B cell (primary cell): ENCODE data around the gene PLGLB1.
"Not testable (repeated sequence)": the region's sequence is repeated elsewhere in the genome, so short reads cannot be mapped to it uniquely, and the experiment has no call there.

Source experiments
- CTCF ChIP-seq: fragments of 200-600 bp; IDR thresholded peaks from one replicate; pipeline ENCODE4 v1.8.0; 2022; ENCODE audit warnings: antibody characterized with exemption, mild to moderate bottlenecking
- EZH2 ChIP-seq: IDR thresholded peaks from 2 replicates; pipeline ENCODE4 v1.6.1; 2012; ENCODE audit warnings: borderline replicate concordance, low read depth, mild to moderate bottlenecking, moderate library complexity, low read length; ENCODE audit not compliant: insufficient read depth, poor library complexity, severe bottlenecking

GRCh38 chr2:87021744-87022143 is at the start of gene PLGLB1:
- TF ChIP-seq CTCF, EZH2: not testable (repeated sequence)
